Stimulated activated naive CD4-positive, alpha-beta T cell treated with Interleukin-2 at 50 U/mL for 16 hours (primary cell): Measurements from ENCODE around the gene ITPR2.
"Not testable (repeated sequence)": the region's sequence is repeated elsewhere in the genome, so short reads cannot be mapped to it uniquely, and the experiment has no call there.

ENCODE experiments used
- DNase-seq: peaks from one replicate; lab custom pipeline; 2025; lab: John Stamatoyannopoulos, UW

Gene ITPR2

DNA sequence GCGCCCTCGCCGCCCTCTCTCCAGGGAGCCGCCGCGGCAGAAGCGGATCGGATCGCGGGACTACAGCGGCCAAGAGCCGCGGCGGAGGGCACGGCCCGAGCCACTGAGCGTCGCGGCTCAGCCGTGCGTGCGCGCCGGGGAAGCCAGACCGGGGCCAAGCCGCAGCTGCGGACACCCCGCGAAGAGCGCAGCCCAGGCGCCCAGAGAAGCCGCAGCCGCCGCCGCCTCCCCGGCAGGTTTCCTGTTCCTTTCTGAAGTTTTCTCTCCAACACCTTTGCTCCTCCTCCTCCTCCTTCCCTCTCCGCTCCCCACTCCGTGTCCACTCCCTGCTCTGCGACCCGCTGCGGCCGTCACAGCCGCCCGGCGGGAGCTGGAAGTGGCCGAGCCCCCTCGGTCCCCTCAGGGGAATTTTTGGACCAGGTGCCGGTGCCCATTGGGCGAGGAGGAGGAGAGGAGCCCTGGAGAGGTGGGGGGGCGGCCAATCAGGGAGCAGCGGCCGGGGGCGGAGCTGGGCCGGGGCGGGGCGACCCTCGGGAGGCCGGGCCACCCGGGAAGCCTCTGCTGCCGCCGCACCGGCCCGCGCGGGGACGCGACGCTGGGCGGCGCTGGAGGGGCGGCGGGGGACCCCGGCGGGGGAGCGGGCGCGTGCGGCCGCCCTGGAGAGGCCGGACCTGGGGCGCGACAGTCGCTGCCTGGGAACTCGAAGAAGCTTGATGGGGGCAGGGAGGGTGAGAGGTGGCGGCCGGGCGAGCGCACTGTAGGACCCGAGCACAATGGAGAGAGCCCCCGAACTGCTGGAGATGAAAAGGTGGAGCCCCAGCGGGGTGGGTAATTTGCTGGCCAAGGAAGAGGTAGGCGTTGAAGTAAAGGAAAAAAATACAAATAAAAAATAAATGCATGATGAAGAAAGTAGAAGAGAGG is at the start of gene ITPR2:
Gene ITPR2 (minus strand): TSS at position 373 of the 921 bp plus-strand sequence. CDS start 413 bp downstream, outside the sequence.
- peak; percentile 91 for DNase-seq

DNA sequence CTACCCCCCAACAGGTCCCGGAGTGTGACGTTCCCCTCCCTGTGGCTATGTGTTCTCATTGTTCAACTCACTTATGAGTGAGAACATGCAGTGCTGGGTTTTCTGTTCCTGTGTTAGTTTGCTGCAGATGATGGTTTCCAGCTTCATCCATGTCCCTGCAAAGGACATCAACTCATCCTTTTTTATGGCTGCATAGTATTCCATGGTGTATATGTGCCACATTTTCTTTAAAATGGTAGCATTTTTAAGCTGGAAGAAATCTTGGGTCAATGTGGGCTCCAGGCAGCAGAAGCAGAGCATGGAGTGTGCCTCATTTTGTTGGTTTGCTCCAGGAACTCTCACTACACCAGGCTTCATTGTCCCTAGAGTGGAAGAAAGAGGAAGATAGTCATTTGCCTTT is 47.6 kb upstream of the ITPR2 start:
- no peak for DNase-seq

DNA sequence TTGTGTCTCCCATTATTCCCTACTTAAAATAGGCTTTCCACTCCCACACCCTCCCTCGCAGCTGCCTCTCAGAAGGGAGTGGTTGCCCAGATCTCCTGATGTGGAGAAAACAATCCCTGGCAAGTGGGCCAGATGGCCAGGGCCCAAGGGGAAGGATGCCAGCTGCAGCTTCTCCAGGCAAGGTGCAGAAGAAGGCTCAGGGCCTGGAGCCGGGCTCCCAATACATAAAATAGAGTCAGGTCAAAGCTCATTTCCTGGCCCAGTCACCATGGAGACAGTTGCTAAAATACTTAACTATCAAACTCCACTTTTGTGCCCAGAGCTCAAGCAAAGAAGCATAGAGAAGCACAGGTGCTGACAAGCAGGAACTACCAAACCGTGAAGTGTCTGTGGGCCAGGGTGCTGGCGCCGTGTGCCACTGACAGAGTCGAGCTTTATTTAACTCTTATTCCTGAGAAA is 45.7 kb upstream of the ITPR2 start:
- DNase-seq, result no peak

DNA sequence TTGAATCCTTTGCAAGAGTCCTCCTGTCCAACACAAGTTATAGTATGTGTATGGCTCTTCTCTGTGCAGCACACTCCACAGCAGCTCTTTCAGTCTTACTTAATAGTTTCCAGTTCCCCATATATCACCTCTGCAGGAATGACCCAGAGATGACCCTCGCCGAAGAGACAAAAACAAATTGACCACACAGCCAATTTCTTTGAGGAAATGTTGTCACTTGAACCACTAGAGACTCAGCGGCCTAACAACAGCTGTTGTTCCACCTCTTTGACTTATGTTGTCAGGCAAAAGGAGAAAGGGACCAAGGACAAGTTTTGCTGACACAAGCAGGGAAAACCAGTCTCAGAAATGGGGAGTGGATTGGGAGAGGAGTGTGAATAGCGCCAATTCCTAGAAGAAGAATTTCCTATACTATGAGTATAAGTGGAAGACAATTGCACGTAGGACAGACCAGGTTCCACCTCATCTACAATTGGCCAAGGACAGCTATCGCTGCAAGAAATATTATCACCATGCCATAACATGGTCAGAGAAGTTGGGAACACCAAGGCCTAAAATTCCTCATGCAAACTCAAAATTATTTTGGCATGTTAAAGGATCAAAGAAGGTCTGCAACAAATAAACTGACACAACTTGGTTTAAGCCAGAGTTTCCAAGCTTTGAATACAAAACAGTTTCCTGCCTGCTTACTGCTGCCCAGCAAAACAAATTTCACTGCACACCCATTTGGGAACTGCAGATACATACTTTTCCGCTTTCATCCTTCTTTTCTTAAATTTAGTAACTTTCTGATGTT is 41.7 kb upstream of the ITPR2 start:
- DNase-seq, result no peak

DNA sequence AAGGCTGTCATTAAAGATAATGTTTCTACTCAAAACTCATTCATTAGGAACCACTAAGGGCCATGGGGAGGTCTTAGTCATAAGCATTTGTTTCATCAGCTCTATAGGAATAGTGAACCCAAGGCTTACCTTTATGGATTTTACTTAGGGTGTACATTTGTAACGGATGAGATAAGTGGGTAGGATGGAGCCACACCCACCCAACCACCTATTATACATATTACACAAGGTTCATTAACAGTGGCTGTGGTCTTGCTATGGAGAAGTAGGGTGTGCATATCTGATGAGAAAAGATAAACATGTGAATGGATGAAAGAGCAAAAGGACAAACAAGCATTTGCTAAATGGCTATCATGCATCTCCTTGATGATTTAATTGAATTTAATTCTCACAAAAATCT is 39.6 kb upstream of the ITPR2 start:
- no peak for DNase-seq

DNA sequence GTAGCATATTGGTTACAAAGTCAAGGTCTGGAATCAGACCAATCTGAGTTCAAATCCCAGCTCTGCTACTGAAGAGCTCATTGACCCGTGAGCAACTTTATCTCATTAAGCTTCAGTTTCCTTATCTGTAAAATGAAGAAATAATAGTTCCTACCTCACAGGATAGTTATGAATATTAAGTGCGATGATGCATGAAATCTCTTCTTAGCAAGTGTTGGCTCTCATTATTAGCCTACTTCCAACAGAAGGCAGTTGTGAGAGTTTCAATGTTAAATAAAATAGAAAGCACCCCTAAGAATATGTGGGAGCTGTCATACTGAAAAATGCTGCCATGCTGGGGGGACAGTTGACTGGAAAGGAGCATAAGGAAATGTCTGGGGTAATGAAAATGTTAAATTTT is 39.0 kb upstream of the ITPR2 start:
- no peak for DNase-seq

DNA sequence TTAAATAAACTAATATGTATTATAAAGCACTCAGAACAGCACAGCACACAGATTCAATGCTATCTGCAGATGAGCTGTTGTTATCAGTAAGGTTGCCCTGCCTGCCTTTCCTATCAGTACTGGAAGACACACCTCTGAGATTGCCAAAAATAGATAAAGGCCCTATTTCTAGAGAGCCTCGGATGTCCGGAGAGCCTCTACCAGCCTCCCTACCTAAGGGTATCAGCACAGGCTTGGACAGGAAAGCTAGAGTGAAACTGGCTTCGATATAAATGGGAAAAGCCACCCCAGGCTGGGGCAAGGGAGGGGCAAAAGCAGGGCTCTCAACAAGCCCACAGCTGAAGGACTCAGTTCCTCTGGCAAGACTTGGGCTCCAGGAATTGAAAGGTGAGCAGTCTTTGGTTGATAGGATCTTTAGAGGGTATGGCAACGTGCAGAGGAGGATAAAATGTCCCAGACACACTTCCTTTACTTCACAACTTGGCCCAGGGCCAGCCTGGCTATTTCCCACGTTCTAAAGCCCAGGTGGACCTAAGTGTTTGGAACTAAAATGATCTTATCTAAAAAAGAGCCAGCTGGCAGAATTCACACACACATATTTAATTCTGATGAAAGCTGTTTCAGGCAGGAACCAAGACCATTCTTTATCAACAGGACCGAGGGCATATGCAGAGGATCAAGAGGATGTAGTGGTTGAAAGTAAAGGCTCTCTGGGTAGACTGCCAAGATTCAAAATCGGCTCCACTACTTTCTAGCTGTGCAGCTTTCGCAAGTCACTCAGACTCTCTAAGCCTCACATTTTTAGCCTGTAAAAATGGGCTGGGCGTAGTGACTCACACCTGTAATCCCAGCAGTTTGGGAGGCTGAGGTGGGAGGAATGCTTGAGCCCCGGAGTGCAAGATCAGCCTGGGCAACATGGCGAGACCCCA is 37.8 kb upstream of the ITPR2 start:
- DNase-seq, result no peak

DNA sequence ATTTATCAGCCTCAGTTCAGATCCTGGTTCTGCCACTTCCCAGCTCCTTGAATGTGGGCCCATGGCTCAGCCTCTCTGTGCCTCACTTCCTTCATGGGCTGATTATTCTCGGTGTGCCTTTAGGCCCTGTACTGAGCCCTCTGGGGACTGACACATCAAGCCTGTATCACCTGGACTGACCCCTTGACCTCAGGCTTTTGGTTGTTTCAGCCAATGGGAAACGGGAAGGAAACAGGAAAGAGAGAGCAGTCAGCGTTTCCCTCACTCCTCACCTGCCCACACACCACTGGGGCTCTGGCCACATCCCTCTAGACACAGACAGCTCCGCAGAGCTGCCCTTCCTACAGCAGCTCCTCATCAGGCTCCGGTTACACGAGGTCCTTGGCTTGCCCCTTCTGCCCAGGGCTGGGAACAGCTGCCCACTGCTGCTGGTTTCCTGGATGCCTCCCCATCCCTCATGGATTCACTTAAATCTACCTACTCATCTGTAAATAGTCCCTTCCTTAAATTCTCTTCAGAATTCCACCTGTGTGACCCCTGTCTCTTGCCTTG is 37.0 kb upstream of the ITPR2 start:
- no peak for DNase-seq

DNA sequence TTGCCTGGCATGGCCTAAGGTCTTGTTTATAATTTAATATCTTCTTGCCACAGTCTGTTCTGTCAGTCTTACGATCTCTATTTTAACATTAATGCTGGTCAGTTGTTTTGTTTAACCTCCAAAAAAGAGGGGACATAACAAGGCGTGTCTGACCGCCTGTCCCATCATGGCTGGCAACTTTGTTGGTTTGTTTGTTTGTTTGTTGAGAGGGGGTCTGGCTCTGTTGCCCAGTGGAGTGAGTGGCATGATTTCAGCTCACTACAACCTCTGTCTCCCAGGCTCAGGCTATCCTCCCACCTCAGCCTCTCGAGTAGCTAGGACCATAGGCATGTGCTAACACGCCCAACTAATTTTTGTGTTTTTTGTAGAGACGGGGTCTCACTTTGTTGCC is 36.1 kb upstream of the ITPR2 start:
- no peak for DNase-seq

DNA sequence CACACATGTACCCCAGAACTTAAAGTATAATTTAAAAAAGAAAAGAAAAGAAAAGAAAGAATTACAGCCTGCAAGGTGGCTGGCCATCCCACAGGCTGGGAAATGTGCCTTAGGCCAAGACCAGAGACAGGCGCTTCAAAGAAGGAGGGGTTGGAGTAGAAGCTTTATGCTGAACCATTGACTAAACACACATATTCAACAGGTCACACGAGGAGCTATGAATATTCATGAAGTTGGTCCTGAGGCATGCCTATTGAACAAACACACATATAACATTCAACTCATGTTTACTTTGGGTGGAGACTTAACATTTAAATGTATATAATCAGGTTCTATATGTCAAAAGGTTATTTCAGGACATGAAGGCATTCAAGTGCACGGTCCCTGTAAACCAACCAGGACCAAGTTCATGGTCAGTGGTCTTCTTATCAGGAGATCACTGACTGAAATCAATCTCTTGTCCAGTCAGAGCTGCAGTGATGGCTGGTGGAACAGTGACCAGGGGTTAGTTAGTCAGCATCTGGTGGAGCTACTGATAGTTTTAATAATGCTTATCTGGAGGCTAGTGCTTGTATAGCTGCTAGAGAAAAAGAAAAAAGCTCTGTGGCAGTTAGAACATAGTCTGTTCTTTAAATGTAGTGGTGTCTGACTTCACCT is 35.6 kb upstream of the ITPR2 start:
- DNase-seq, result no peak

DNA sequence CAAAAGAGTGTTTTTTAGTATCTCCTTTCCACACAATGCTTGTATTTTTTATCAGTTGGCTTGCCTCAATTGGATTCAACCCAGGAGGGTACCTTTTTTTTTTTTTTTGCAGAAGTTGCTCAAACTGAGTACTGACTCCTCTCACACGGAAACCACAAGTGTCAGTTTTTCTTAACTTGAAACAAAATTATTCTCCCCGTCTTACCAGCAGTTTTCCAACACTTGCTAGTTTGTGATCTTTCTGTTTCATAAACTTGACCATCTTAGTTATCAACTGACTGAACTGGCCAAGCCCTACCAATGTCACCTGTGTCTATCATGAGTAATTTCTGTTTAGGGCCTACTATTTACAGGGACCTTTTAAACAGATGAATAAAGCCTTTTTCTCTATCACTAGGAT is 34.1 kb upstream of the ITPR2 start:
- no peak for DNase-seq

DNA sequence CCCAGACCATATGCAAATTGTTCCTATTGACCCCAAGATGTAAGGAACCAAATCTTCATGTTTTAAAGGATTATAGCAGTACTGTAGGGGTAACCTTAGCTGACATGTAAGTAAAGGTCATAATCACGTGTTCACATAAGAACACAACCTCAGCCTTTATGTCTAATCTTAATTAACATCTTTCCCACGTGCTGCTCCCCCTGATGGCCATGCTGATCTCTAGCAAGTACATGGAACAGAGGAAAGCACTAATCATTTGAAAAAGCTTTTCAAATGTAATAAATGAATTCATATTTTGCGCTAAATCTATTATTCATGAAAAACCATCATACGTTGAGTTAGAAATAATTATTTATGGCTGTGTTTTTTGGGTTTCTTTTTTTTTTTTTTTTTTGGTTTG is 30.5 kb upstream of the ITPR2 start:
- no peak for DNase-seq

DNA sequence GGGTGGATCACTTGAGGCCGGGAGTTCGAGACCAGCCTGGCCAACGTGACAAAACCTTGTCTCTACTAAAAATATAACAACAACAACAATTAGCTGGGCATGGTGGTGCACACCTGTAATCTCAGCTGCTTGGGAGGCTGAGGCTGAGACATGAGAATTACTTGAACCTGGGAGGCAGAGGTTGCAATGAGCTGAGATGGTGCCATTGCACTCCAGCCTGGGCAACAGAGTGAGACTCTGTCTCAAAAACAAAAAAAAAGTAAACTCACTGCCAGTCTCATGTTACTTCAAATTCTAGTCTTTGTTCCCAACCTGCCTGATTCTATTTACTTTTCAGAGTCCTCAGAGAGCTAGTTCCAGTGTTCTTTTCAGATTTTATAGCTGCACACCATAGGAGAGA is 29.8 kb upstream of the ITPR2 start:
- not testable (repeated sequence) for DNase-seq

DNA sequence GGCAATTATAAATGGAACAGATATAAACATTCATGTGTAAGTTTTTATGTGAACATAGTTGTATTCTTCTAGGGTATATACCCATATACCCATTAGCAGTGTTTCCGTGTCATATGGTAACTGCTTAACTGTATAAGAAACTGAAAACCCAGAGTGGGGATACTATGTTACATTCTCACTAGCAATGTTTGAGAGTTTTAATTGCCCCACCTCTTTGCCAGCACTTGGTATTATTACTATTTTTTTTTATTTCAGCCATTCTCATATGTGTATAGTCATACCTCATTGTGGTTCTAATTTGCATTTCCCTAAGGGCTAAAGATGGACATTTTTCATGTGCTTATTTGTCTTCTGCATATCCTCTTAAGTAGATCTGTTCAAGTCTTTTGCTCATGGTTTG is 28.7 kb upstream of the ITPR2 start:
- no peak for DNase-seq

DNA sequence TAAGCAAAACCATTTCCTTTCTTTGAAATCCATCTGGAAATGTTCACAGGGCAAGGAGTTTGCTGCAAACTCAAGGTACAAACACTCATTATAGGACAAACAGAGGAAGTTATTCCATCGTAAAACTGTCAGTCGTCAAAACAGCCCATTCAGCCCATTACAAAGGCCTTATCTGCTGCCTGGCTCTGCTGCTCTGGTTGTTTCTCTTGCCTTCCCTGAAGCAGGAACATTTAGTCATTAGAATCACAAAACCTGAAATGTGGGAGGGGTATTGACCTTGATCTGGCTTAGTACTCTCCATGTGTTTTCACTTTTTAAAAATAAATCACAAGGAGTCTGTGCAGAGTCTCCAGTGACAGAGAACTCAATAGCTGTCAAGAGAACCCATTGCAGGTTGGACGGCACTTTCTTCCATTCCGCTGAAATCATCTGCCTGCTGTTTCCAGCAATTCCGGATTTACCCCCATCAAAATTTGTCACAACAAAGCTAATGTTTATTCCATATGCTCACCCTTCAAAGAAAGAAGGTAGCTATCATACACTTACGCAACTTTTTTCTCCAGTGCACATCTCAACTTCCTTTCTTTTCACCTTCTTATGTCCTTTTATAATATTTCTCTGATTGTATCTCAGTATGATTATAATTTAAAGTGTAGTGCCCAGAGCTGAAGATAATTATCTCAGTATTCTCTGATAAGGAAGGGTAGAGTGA is 24.6 kb upstream of the ITPR2 start:
- DNase-seq, result no peak

DNA sequence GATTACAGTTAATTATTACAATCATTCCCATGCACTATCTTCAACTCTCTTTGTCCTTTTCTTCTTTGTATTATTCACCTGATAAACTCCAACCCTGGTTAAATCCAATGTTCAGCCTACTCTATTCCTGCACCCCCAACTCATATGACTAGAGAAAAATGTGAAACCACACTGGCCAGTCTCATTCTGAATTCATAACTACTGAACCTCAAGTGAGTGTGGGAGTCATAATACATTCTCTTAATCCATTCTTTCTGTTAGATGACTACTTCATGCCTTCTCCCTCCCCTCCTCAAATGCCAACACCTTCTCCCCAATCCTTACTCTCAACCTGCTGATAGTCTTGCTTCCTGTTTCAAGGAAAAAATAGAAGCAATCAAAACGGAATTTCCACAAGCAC is 22.3 kb upstream of the ITPR2 start:
- DNase-seq, result no peak

DNA sequence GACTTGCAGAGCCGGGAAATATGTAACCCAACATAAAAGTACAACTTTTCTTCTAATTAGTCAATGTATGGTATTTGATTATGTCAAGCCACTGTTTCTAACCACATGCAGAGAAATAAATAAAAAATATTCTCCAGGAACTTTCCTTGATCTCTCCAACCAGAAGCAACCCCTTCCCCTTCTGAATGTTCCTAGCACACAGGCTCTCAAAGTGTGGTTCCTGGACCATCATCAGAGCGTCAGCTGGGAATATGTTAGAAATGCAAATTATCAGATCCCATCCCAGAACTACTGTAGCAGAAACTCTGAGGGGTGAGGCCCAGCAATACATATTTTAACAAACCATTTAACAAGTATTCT is 21.0 kb upstream of the ITPR2 start:
- DNase-seq, result no peak

DNA sequence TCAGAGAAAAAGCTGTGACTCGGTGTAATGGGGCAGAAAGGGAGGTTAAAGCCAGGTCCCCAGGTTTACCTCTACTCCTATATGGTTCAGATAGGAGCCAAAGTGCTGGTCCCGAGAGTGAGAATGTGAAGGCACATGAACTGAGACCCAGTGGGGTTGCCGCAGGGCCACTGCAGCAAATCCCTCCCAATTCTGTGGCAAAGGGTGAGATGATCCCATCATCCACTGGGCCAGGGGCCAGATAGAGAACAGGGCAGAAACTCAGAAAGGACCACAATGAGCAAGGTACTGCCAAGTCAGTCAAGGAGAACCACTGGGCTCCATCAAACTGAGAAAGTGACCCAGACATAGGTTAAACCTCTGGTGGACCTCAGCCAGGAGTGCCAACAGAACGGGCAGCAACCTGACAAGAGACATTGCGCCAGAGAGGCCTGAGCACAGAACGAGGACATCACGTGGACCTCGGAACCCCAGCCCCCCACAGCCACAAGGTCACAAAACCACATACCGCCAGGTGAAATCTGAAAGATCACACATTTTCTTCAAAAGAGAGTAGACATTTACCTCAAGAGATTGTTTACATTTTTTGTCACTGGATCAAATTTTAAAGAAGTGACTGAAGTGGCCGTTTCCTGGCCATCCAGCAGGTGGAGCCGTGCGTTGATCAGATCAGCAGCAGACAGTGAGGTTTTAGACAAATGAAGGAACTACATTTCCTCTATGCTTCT is 20.5 kb upstream of the ITPR2 start:
- peak; percentile 58 for DNase-seq

DNA sequence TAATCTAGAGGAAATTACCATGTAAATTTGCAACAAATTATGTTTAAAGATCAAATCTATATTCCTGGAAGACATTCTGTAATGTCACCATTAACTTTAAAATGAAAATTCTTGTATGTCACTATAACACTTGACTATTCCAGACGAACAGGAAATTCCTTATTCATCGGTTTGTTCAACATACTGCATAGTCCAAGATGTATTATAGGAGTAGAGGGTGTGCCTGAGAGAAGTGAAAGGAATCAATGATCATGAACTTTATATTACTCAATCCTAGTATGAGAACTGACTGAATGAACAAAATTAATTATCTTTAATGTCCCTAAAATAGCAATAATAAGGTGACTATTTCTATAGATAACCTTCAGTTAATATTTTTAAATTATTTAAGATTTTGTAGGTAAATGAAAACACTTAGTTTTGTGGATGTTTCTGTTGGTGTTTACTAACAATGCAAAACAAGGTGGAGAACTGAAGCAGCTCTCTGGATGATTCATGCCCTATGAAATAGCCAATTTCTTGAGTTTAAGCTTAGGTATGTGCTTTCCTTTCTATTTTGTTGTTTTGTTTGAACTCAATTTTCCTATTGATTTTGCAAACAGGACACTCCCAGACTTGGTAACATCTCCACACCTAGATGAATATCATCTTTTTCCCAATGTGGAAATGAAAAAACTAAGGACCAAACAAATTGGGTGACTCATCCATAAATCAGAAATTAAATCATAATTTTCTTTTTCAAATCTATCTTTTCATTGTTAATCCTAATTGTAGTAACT is 18.2 kb upstream of the ITPR2 start:
- DNase-seq, result no peak
